DMS 273 (cell line): Measurements from ENCODE around the gene VCAN.

Experiments
- DNase-seq: peaks from one replicate; lab custom pipeline; 2025; ENCODE audit not compliant: unreplicated experiment; lab: John Stamatoyannopoulos, UW

The VCAN gene

DNA sequence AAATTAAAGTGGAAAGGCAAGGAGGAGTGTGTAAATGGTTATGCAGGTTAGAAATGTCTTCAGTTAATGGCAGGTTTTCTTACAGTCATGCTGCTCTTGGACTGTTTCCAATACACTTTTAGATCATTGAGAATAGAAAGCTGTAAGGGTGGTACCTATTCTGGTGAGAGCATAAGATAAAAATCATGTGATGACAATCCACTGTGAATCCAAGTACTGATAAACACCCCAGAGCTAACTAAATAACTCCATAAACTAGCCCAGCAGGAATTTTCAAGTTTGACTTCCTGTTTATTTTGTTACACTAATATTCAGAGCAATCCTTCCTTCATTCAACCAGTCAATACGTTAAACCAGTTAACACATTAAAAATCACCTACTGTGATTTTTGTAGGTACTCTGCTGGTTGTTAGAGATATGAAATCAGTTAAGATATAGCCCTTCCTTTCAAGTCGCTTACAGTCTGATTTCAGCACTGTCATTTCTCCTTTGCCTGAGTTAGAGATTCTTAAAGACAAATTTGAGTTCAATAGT, 22.6 kb downstream of the VCAN start:
- DNase-seq = no peak

DNA sequence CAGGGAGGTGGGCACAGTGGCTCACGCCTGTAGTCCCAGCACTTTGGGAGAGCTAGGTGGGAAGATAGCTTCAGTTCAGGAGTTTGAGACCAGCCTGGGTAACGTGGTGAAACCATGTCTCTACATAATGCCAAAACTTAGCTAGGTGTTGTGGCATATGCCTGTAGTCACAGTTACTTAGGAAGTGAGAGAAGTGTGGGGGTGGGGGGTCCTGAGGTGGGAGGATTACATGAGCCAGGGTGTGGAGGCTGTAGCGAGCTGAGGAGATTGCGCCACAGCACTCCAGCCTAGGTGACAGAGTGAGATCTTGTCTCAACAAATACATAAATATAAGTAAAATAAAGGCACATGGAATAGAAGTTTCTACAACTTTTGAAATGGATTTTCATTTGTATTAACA, 23.1 kb downstream of the VCAN start:
- no peak for DNase-seq

DNA sequence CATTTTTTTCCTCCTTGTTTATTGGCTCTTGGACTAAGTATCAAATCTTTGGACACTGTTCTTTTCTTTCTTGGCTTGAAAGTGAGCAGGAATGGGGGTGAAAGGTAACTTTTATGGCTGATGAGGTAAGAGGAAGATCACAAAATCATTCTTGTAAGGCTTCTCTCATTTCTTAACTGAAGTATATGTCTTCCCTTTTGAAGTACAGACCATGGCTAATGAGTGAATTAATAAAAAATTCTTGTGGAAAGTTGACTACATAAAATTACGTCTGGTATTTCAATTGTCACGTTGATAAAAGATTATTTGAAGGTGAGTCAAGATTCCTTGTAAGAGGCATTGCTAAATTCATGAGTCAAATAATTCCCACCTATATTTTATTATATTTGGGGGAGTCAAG, 25.1 kb downstream of the VCAN start:
- DNase-seq = no peak

DNA sequence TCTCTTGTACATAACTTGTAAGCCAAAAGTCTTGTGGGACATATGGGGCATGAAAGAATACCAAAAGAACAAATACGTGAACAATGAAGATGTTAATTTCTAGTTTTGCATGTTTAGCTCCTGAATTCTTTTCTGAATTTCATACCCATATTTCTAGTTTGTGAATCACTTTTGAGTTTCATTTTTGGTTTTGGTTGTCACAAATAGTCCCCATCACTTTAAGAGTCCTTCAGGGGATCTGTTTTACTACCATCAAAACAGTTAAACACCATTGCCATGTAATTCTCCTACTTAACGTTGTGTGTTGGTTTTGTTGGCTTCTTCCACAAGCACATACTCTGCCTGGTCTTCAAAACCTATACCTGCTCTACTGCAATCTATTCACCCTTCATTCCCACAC, 27.0 kb downstream of the VCAN start:
- no peak for DNase-seq

DNA sequence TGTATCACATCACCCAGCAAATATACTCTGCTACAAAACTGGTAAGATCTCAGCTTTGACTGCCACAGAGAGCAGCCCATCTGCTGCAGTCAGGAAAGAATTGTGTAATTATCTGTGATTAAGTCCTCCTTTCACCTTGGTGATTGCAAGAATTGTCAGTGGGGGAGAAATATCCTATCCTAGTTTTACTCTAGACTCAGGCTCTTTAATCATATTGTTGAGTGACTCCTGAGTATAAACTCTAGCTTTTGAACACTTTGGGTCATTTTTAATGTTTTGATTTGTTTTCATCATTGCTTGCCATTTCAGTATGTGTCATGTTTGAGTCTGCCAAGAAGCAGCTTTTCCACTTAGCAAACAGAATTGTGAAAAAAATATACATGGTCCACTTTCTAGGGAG, 32.1 kb downstream of the VCAN start:
- peak; percentile 14 for DNase-seq

DNA sequence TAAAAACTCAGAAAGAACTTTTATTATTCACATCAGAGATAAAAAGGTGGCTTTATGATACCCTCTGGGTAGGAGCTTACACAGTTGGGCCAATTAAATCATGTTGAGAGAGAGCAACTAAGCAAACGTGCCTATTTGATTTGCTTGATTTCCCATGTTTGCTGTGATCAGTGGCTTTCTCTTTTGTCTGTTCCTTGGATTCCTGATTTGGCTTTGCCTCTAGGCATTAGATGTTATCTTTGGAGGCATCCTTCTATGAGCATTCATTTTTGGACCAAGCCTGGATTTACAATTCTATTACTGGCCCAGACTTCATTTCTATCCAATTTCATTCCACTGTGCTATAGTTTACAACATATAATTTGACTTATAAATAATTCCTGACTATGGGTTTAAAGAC, 35.9 kb downstream of the VCAN start:
- DNase-seq = no peak

DNA sequence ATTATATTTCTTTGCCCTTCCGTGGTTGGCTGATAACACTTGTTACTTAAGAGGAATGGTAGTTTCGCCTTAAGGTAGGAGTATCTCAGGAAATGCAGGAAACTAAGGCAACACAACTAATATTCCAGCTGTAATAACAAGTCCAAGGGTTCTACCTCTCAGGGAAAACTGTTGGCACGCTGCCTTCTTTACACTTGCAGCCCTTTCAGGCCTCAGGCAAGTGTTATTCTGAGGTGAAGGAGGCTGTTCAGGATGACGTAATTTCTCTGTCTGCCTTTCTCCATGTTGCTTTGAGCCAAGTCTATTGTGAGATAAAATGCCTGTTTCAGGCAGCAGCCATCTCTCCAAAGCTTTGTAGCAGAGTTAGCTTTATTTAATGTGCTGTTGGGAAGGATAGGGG, 38.0 kb downstream of the VCAN start:
- no peak for DNase-seq

DNA sequence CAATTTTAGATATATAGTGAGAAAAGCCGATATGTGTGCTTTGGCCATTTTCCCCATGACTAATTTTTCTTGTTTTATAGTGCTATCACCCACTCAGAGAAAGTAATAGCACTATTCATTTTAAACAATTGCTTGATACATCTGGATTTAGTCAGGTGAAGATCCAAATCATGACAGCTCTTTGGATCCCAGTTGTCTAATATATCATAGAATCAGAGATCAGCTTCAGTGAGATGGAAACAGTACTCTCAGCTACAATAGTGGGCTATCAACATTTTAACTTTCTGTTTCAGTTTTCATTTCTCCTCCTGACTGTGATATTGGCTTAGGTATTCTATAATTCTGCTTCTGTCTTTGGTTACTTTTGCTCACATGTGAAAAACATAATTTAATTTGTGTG, 38.7 kb downstream of the VCAN start:
- DNase-seq = no peak

DNA sequence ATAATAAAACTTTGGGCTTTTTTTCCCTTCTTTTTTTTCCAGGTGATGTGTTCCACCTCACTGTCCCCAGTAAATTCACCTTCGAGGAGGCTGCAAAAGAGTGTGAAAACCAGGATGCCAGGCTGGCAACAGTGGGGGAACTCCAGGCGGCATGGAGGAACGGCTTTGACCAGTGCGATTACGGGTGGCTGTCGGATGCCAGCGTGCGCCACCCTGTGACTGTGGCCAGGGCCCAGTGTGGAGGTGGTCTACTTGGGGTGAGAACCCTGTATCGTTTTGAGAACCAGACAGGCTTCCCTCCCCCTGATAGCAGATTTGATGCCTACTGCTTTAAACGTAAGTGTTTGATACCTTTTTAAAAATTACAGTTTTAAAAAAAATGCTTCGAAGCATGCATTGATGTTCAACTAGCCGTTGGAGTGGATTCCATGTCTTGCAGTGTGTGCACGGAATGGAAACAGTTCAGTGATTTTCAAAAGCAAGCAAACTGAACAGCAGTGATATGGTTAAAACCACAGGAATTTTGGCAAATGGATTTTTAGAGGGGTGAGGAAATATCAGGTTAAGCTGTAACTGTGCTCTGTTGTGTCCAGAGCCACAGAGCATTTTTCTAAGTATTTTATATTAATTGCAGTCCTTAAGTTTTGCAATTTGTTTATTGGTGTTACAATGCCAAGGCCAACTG, 40.7 kb downstream of the VCAN start:
- no peak for DNase-seq

DNA sequence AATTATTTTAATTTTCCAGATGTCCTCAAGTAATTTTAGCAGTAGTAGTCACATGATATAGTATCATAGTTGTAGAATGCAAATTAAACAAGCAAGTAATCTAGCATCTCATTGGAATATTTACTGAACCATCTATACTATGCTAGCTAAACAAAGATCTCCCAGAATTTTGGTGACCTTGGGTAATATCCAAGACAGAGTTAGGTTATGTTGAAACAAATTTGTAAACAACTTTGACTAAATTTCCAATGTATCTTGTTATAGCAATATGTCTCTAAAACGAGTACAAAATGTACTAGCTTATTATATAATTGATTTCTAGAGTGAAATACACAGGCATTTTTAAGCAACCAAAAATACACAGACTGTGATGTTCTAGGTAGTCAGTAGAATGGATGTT, 41.5 kb downstream of the VCAN start:
- DNase-seq = no peak

DNA sequence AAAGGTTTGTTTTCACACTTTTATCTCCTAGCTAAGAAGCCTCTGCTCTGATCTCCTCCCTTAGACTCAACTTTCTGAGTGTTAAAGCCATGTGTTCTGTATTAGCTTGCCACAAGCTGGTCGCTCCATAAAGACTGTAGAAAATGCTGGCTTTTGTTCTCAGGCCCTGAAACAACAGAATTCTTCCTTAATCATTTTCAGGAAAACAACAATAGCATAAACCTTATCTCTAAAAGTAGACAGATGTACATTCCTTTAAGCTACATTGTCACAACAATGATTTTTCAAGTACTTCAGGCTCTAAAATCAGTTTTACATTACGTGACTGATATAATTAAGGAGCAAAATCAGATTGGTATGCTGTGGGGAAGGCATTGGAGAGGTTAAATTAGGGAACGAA, 41.9 kb downstream of the VCAN start:
- DNase-seq = no peak

DNA sequence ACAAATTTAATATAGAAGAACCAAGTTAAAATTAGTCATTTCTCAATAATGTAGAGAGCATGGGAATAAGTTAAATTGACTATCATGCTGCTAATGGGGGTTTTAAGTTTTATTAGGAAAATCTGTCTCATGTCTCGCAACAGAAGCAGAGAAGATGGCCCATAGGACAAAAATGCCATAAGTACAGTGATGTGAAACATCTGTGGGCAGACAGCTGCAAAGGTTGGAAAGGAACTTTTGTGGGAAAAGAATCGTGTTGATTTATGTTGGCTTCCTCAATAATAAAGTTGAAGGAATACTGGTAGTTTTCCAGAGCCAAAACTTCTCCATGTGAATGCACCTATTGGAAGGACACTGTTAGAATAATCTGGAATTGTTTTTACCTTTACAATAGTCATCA, 44.8 kb downstream of the VCAN start:
- DNase-seq = no peak

DNA sequence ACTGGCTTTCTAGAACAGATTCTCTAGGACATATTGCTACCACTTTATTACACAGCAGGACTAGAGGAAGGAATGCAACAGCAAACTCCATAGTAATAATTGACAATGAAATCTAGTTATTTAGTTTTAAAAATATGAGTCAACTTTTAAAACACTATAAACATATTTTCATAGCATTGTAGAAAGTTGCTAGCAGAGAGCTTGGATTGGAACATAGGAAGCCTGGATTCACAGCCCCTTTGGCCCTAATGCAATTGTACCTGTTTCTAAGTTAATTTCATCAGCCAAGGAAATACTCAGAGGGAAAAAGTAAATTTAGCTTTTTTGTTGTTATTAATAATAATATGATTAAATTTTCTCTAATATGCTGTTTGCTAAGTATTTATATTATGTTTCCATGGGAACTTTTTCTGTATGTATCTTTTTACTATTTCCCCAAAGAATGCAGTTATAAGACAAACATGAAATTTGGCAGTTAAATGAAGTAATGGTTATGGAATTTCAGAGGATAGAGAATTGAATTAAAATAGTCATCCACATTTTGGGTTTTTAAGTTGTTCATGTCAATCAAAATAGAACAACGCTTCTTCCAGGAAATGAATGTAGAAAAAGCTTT, 45.6 kb downstream of the VCAN start:
- no peak for DNase-seq

DNA sequence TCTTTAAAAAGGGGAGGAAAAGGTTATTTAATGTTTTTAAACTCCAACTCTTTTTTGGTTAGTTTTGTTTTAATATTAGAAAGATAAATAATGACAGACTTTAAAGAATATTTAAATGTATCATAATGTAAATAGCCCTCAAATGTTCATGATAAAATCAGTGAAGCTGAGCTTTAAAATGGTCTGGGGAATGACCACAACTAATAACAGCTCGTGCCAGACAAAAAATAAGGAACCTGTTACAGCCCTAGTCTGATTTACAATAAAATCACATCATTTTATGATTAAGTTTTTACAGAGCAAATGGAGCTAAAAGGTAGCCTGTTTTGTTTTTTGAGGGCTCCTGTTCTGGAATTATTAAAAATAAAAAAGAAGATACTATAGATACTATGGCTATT, 46.1 kb downstream of the VCAN start:
- DNase-seq = no peak

DNA sequence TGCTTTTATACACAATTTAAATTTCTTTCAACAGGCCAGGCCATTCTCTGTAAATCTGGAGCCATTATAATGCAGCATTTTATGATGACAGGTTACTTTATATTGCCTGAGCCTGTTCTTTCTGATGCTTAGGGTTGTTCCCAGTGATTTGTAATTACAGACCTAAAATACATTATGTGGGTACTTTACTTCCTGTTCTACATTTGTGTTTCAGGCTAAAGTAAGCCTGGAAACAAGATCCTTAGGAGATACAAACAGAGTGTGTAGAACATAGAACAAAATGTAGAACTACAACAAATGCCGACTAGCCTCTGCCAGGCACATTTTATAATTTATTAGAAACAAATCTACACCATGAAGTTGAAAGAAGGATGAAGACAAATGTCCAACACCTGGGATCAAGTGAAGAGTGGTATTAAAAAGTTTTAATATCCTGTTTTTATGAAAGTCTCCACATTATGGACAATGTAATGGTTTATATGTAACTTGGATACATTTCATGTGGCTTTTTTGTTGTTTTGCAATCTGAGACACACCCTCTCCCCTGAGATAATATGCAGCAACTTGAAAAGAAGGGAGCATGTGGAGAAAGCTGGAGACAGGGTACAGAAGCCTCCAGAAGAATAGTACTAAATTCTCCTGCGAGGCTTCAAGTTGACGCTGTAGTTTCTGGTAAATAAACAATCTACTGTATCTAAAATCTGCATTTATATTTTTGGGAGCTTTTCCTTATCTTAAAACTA, 46.9 kb downstream of the VCAN start:
- no peak for DNase-seq

DNA sequence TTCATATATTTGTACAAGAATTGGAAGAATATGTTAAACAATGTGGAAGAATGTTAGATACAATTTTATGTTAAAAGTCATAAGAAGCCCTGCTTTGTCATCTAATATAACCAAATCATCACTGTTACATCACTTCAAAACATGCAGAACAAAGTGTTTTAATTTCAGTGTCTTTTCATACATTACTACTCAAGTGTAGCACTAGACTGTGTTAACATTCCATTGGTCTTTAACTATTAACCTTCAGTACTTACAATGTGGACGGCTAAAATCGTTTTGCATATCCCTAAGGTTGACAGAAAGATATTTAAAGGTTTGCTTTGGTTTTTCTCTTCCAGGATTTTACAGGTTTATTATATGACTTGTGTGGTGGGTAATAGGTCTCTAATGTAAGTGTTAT, 50.9 kb downstream of the VCAN start:
- no peak for DNase-seq

DNA sequence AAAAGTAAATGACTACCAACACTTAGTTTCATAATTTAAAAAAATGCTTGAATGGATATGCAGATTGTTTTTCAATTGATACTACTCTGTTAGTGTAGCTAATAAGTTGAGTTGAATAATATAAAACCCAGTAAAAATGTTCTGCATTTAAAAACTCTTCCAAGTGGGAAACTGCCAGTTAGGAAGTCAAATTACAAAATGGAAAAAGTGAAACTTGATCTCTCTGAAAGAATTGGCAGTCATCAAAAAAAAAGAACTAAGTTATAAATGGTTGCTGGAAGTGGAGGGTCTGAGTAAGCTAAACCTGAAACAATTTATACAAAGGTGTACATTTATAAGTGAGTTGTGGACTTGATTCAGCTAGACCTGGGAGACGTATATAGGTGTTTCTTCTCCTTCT, 52.4 kb downstream of the VCAN start:
- DNase-seq = no peak

DNA sequence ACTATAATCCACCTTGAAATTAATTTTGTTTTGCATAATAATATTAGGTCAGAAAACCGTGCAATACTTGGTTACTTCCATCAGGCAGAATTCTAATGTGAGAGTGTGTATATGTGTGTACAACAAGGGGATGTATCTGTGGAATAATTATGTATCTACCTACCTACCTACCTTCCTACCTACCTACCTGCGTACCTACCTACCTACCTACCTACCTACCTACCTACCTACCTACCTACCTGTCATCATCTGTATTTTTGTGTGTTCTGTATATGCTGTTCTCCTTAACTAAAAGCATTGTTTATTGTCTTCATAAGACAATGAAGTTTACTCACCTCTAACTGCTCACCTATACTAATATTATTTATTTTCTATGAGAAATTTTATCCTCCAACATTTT, 52.8 kb downstream of the VCAN start:
- DNase-seq = no peak

DNA sequence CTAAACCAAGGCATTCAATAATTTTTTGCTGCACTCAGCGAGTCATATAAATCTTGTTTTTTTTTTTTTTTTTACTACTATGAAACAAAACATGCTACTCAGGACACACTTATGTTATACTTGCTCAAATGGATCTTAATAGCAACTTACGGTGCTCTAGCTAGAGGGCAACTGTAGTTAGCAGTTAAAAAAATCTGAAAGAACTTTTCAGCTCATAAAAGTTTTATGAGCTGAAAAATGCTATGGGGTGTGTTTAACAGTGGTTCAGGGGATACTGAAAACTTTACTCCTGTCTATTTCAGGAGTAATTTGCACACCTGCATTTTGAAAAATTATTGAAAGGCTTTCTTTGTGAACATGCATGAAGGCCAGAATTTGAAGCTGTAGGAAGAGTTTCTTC, 53.4 kb downstream of the VCAN start:
- no peak for DNase-seq

DNA sequence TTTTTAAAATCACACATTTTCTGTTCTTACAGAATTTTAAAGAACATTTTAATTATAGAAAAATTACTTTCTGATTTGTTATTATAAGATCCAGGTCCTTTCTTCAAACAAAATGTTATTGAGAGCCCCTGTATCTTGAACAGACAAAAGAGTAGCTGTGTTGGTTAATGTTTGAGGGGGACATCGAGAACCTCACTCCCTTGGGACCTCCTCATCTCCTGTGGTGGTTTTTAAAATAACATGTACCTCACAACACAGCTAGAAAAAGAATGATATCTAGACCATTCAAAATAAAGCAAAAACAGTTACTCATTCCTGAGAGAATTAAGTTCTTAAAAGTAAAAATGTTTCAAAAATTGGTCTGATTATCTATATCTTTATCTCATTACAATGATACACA, 54.7 kb downstream of the VCAN start:
- DNase-seq = no peak

DNA sequence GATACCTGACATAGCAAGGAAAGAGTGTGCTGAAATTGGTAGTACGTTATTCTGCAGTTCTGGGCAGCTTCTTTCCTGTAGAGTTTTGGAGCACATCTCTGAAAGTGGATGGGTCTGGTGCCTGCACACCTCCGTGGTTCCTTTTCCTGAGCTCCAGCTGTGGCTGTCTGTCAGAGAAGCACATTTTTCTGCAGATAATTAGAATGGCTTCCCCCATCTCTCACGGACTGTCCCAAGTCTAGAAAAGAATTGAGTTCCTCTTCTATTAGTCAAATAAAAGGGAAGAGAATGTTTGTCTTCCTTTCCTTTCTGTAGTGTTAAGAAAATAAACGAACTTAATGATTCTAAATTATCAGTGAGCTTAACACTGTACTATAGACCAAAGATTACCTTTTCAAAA, 55.7 kb downstream of the VCAN start:
- DNase-seq = no peak

DNA sequence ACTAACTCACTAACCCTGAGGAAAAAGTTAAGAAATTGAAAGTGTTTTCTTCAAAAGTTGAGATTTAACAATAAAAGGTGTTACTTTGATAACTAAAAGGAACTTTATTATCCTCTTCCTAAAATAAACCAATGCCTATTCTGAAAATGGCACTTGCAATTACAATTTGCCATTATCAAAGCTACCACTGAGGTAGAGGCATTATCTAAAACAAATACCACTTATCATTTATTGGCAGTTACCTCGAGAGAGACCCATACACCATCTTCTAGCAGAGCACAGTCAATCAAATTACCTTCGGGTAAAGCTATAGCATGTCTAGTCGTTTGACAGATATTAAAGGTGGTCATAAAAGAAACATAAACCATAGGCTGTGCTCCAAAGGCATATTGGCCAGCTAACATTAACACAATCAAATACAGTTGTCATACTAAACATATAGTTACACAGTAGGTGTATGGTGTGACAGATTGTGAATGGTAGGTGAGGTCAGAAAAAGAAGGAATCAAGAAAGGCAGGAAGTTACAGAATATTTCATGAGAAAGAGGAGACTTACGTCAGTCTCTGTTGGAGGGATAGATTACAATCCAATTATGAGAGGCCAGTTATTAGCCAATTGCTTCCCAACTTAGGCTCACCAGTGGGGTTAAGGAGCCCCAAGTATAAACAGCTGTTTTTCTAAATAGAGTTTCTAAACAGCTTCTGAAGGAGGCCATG, 56.3 kb downstream of the VCAN start:
- no peak for DNase-seq
